Loucy (cell line): Measurements from ENCODE around the gene ZNF664.

ENCODE experiments used
- H2AFZ ChIP-seq: fragments of 200-600 bp; sonication (generic); 2 replicates; pipeline ENCODE4 v1.6.0; 2016; ENCODE audit warnings: antibody characterized with exemption, mild to moderate bottlenecking, low read length, moderate library complexity
- H3F3A ChIP-seq: fragments of 200-600 bp; 2 replicates; pipeline ENCODE4 v1.6.0; 2016; ENCODE audit warnings: antibody characterized with exemption, low read depth, mild to moderate bottlenecking
- H3K27me3 ChIP-seq: fragments of 200-600 bp; sonication (generic); 2 replicates; pipeline ENCODE4 v1.6.1; 2014; ENCODE audit warnings: low read length, mild to moderate bottlenecking; ENCODE audit not compliant: insufficient read depth, poor library complexity, severe bottlenecking
- H3K36me3 ChIP-seq: fragments of 200-600 bp; sonication (generic); 2 replicates; pipeline ENCODE4 v1.6.1; 2016; ENCODE audit warnings: low read length; ENCODE audit not compliant: insufficient read depth
- H3K4me1 ChIP-seq: fragments of 200-600 bp; sonication (generic); 2 replicates; pipeline ENCODE4 v1.5.1; 2014; ENCODE audit warnings: low read length, mild to moderate bottlenecking; ENCODE audit not compliant: insufficient read depth, poor library complexity, severe bottlenecking
- H3K4me2 ChIP-seq: fragments of 200-600 bp; sonication (generic); 2 replicates; pipeline ENCODE4 v1.6.0; 2014; ENCODE audit warnings: antibody characterized with exemption, low read length, low read depth, mild to moderate bottlenecking; ENCODE audit not compliant: poor library complexity, severe bottlenecking
- H3K4me3 ChIP-seq: fragments of 200-600 bp; sonication (generic); 2 replicates; pipeline ENCODE4 v1.5.1; 2014; ENCODE audit warnings: low read length, mild to moderate bottlenecking, mixed read lengths; ENCODE audit not compliant: poor library complexity, severe bottlenecking
- H3K79me2 ChIP-seq: fragments of 200-600 bp; sonication (generic); 2 replicates; pipeline ENCODE4 v1.6.1; 2014; ENCODE audit warnings: low read length; ENCODE audit not compliant: insufficient read depth
- H3K9ac ChIP-seq: fragments of 200-600 bp; sonication (generic); 2 replicates; pipeline ENCODE4 v1.6.0; 2014; ENCODE audit warnings: mild to moderate bottlenecking, low read depth, low read length, moderate library complexity; ENCODE audit not compliant: poor library complexity, severe bottlenecking
- H3K9me2 ChIP-seq: fragments of 200-600 bp; sonication (generic); replicated peaks from 2 replicates; pipeline ENCODE4 v1.6.1; 2016; ENCODE audit warnings: low read depth, low read length, mixed read lengths
- H3K9me3 ChIP-seq: fragments of 200-600 bp; sonication (generic); 2 replicates; pipeline ENCODE4 v1.6.1; 2014; ENCODE audit warnings: mild to moderate bottlenecking, antibody characterized with exemption, low read length, low read depth; ENCODE audit not compliant: insufficient read depth
- H4K20me1 ChIP-seq: fragments of 200-600 bp; sonication (generic); 2 replicates; pipeline ENCODE4 v1.6.0; 2014; ENCODE audit warnings: antibody characterized with exemption, low read length, mild to moderate bottlenecking; ENCODE audit not compliant: insufficient read depth, poor library complexity, severe bottlenecking
- EZH2phosphoT487 ChIP-seq: fragments of 200-600 bp; IDR thresholded peaks from 2 replicates; pipeline ENCODE4 v1.6.1; 2018; ENCODE audit warnings: antibody characterized with exemption, mild to moderate bottlenecking, moderate library complexity, borderline replicate concordance
- TF ChIP-seq, protein P1 (sequence below): fragments of 200-600 bp; sonication (generic); conservative IDR thresholded peaks from 2 replicates; pipeline ENCODE4 v1.5.1; 2014; ENCODE audit warnings: mild to moderate bottlenecking, antibody characterized with exemption, low read length

ZNF664 gene

DNA sequence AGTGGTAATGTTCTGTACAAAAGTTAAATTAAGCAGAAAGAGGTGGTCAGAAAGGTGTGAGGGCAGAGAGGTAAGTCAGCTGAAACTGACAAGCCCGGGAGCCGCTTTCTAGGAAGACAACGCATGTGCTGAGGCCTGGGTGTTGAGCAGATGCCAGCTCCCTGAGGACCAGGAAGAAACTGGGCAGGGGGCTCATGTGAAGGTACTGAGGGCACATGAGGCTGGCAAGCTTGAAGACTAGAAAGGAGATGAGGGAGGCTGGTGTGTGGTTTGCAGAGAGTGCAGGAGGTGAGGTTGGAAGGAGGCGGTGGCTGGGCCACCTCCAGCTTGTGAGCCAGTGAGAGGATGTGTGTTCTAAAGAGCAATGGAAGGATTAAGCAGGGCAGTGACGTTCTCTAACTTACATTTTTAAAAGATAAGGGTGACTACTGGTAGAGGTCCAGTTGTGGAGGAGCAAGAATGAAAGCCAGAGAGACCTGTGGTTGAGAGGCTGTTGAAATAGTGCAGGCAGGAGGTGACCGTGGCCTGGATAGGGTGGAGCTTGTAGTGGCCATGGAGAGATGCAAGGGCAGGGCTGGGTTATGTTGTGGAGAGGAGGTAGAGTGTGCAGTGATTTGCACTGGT, 29.1 kb downstream of the ZNF664 start:
- Histone ChIP-seq H3K9ac (no peak overlapping the region), H3K79me2 (peaks cover 23% of the 10 kb centered on the region; the same call in 1 of the 2 replicates), H3K4me1 (no peaks in the 10 kb centered on the region), H3K9me2 (no peaks in the 10 kb centered on the region), H3K27me3 (no peaks in the 10 kb centered on the region), H3K4me3 (no peak overlapping the region), H3K9me3 (no peaks in the 10 kb centered on the region), H4K20me1 (peaks cover 3% of the 10 kb centered on the region), H3F3A (no peaks in the 10 kb centered on the region), H3K36me3 (peaks cover 65% of the 10 kb centered on the region; the same call in 1 of the 2 replicates), H2AFZ (no peak overlapping the region), H3K4me2 (no peak overlapping the region)
- no peak for TF ChIP-seq EZH2phosphoT487
- TF ChIP-seq, protein P1, sequence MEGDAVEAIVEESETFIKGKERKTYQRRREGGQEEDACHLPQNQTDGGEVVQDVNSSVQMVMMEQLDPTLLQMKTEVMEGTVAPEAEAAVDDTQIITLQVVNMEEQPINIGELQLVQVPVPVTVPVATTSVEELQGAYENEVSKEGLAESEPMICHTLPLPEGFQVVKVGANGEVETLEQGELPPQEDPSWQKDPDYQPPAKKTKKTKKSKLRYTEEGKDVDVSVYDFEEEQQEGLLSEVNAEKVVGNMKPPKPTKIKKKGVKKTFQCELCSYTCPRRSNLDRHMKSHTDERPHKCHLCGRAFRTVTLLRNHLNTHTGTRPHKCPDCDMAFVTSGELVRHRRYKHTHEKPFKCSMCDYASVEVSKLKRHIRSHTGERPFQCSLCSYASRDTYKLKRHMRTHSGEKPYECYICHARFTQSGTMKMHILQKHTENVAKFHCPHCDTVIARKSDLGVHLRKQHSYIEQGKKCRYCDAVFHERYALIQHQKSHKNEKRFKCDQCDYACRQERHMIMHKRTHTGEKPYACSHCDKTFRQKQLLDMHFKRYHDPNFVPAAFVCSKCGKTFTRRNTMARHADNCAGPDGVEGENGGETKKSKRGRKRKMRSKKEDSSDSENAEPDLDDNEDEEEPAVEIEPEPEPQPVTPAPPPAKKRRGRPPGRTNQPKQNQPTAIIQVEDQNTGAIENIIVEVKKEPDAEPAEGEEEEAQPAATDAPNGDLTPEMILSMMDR, result no peak

DNA sequence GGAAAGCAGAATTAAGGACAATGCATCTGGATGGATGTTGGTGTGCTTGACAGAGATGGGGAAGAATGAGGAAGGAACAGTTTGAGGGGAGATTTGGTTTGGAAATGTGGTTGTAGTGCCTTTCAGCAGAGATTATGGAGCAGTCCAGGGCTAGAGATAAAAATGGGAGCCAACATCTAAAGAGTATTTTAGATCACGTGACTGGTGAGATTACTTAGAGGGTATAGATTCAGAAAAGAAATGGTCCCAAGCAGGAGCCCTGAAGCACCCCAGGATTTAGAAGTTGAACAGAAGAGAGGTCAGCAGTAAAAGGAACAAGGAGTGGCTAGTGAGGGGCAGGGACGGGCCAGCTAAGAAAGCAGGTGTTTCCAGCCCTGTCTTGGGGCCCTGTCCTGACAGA, 29.6 kb downstream of the ZNF664 start:
- Histone ChIP-seq H3K4me2 (no peak overlapping the region), H3K79me2 (peaks cover 23% of the 10 kb centered on the region; the same call in 1 of the 2 replicates), H3K9me2 (no peaks in the 10 kb centered on the region), H3K4me3 (no peak overlapping the region), H3K9ac (no peak overlapping the region), H3K36me3 (peaks cover 64% of the 10 kb centered on the region; the same call in 1 of the 2 replicates), H4K20me1 (peaks cover 3% of the 10 kb centered on the region), H3F3A (no peaks in the 10 kb centered on the region), H3K9me3 (no peaks in the 10 kb centered on the region), H3K27me3 (no peaks in the 10 kb centered on the region), H2AFZ (no peak overlapping the region), H3K4me1 (no peaks in the 10 kb centered on the region)
- TF ChIP-seq, protein P1, result no peak
- no peak for TF ChIP-seq EZH2phosphoT487

DNA sequence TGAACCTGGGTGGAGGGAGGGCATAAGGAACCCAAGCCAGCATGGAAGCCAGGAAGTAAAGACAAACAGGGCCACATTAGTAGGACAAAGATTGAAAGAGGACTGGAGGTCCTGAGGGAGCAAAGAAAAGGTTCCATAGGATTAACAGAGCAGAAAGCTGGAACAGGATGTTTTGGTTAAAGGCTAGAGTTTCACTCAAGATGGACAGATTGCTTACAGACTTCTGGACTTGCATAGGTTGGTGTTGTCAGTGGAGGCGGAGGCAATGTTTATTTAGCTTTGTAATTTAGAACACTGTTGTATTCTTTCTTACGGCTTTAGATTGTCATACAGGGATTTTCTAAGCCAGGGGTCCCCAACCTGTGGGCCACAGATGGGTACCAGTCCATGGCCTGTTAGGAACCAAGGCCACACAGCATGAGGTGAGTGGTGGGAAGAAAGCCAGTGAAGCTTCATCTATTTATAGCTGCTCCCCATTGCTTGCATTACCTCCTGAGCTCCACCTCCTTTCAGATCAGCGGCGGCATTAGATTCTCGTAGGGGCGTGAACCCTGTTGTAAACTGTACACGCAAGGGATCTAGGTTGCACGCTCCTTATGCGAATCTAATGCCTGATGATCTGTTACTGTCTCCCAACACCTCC, 31.3 kb downstream of the ZNF664 start:
- Histone ChIP-seq H3K4me2 (no peak overlapping the region), H3K36me3 (peaks cover 54% of the 10 kb centered on the region; the same call in 1 of the 2 replicates), H3K79me2 (peaks cover 23% of the 10 kb centered on the region; the same call in 1 of the 2 replicates), H3K9me3 (no peaks in the 10 kb centered on the region), H3K9ac (no peak overlapping the region), H3F3A (no peaks in the 10 kb centered on the region), H4K20me1 (peaks cover 6% of the 10 kb centered on the region), H3K27me3 (no peaks in the 10 kb centered on the region), H3K4me3 (no peak overlapping the region), H3K4me1 (no peaks in the 10 kb centered on the region), H2AFZ (no peak overlapping the region), H3K9me2 (no peaks in the 10 kb centered on the region)
- TF ChIP-seq EZH2phosphoT487, result no peak
- TF ChIP-seq, protein P1, result no peak
